Mucosa of gallbladder (tissue), 1 donor: ENCODE results near the gene AKNA. TPM values are rescaled to one million over a fixed set of nuclear protein-coding genes. Genes with fewer than 3 reads are reported as not detected.

Experiments
- DNase-seq: peaks from one replicate; pipeline ENCODE4 v3.0.0-alpha.2; 2020; ENCODE audit warnings: low spot score
- total RNA-seq: library from RNA; stranded (reverse); gene quantifications from one replicate; pipeline ENCODE4 v1.2.1, GENCODE V29; 2021
- donor health status: DM: no; HTN: no; CAD: no.

The AKNA gene
- total RNA-seq, 1 donor from 2014 or later = 41.0 TPM

- no peak for DNase-seq
Observed at GRCh38 chr9:114376586-114377445, 11.0 kb downstream of the AKNA start.

DNA sequence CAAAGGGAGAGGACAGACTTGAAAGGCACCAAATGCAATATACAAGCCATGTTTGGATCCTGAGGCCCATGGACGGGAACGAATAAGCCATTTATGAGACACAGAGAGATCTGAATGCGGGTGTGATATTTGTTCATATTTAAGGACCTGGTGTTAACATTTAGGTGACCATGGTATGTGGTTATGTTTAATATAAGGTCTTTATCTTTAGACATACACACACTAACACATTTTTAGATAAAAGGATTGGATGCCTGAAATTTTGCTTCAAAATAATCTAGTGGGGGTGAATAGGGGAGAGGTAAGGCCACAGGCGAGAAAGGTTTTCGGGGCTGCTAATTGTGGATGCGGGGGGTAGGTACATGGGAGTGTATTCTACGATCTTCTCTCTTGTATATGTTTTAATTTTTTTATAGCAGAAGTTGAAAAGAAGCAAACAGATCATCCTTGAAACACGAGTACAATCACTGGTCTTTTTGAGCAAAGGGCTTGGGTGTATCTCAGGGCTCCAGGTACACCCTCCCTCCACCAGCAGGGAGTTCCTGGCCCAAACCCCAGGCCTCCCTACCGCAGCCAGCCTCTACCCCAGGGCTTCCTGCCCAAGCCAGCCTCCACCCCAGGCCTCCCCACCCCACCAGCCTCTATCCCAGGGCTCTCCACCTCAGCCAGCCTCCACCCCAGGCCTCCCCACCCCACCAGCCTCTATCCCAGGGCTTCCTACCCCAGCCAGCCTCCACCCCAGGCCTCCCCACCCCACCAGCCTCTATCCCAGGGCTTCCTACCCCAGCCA, 12.2 kb downstream of the AKNA start:
- no peak for DNase-seq

- no peak for DNase-seq
Observed at GRCh38 chr9:114374936-114375335, 12.8 kb downstream of the AKNA start.

DNA sequence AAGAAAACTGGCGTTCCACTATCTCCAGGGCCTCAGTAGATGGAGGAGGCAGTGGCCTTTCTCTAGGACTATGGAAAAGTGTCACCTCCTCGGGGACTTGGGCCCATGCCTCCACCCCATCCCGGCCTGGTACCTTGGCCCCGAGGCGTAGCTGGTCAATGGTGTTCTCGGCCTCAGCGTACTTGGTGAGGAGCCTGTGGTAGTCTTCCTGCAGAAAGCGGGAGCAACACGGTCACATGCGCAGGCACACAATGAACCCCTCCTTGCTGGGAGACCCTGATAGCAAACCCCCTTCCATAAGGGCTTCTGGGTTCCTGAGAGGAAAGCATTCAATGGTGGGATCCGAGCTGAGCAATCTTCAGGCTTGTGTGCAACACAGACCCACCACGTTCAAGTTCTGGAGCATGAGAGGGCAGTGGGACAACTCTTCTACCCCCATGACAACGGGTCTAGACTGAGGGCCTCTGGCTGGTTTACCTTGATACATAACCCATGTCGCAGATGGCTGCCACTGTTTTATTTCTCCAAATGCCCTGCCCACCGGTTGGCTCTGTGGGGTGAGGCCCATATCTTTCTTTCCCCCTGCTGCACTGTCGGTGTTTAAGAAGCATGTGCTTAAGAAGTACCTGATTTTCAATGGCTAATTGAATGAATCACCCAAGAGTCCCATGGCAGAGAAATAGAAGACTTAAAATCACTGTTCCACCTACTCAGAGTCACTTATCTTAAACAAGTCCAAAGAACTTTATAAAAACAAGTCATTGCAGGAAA, 13.6 kb downstream of the AKNA start:
- no peak for DNase-seq

- peak; percentile 71 for DNase-seq
Observed at GRCh38 chr9:114372921-114373448, 14.8 kb downstream of the AKNA start.

DNA sequence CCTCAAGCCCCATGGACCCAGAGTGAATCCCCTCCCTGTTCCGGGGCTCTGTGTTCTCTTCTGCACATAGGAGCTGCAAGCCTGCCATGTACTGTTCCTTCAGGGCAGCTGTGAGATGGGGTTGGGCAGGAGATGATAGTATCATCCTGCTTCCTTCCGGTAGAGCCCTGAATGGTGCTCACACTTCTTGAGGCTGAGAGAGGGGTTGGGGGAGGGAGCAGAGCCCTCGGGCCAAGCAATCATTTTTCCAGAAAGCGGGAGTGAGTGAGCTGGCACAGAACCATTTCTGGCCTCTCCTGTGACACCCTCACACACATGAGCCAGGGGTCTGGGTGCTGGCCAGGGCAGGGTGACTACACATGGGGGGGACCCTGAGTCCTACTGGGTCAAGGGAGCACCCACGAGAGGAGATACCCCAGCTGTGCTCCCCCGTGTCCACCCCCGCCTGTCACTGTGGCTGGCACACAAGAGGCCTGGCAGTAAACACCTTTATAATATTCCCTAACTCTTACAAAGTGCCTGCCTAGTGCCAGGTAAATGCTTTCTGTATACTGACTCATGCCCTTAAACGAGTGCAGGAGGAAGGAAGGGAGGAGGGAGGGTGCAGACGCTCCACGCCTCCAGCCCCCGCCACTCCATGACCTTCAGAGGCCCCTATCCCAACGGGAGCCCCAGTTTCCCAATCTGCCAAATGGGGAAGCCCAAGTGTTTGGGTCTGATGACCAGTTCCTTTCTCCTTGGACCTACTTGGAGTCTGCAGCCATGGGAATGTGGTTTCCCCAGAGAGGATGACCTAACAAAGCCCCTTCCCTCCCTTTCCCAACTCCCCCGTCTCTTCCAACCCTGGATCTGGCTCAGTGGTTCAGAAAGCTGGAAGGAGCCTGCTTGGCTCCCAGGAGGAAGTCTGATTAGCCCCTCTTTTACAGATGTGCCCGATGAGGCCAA, 15.5 kb downstream of the AKNA start:
- no peak for DNase-seq

- DNase-seq = no peak
Observed at GRCh38 chr9:114371343-114371944, 16.3 kb downstream of the AKNA start.

DNA sequence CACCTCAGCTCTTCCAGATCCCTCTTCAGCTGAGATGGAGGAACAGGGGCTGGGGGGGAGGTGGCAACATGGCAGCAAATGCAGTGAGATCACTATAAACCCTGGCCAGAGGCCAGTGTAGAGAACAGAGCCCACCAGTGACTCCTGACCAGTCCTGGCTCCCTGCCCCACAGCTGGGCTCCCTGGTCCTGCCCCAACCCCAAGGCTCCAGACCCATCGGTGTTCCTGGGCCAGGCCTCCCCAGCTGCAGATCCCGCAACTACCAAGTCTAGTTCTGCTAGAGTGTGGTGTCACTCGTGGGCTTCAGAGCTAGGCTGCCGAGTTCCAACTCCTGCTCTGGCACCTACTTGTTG, 16.8 kb downstream of the AKNA start:
- no peak for DNase-seq

DNA sequence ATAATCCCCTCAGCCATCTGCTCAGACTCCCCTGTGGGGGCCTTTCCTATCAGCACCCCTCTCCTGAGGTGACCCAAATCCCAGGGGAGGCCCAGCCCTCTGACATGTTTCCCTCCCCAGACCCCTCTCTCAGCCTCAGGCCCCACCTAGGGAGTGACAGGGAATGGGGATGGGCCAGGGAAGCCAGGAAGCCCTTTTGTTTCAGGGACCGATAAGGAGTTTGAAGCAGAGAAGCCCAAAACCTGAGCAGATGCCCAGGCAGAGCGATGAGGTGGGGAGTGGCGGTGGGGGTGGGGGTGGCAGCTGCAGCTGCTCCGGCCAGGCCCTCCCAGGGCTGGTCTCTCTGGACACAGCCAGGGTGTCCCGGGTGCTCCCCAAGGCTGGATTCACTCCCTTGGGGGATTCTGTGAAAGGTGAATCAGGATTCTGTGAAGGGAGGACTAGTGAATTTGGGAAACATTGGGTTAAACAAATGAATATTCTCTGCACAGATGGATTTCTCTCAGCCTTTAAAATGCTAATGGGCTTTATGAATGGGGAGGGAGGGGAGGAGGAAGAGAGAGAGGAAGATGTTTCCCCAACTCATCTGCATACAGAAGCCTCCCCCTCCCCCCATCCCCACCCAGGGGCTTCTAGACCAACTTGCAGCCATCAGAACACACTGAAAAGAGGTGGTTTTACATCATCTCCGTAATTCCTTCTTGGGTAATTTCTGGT, 17.4 kb downstream of the AKNA start:
- DNase-seq = no peak

GRCh38 chr9:114369216-114370130, 18.3 kb downstream of the AKNA start:
- DNase-seq = no peak

GRCh38 chr9:114367772-114368569, 19.8 kb downstream of the AKNA start:
- DNase-seq = no peak

GRCh38 chr9:114367366-114367765, 20.4 kb downstream of the AKNA start:
- DNase-seq = no peak

DNA sequence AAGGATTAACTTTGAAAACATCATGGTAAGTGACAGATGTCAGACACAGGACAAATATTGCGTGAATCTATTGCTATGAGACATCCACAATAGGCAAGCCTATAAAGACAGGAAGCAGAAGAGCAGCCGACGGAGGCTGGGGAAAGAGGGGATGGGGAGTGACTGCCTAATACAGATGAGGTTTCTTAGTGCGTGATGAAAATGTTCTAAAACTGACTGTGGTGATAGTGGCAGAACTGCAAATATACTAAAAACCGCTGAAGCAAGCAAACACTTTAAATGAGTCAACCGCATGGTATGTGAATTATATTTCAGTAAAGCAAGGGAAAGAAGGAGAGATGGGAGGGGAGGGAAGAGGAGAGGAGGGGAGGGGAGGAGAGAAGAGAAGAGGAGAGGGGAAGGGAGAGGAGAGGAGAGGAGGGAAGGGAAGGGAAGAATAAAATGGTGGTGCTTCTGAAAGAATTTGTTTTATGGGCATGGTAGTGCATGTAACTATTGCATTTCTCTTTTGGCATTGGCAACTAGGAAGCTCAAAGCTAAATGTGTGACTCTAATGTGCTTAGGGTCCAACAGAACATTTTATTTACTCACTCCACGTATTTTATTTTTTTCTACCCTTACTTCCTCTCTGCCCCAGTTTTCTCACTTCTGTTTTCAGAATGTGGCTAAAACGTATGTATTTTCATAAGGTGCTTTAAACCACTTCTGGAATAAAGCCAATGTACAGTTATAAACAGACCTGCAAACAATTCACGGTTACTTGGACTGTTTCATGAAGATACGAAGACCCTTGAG, 21.3 kb downstream of the AKNA start:
- peak; percentile 31 for DNase-seq

DNA sequence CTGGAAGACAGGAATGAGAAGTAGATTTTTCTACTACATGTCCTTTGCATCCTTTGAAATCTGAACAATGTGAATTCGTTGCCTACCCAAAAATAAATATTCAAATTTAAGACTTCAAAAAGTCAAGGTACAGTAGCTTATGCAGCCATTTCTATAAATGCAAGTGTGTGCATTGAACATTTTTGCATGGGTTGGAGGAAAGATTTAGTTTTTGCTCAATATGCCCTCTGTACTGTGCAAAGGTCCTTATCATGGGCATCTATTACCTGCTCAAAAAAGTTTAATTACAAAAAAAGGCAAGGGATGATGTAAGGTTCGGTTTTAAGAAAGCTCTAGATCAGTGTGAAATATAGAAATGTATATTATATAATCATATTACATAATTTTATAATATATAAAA, 22.6 kb downstream of the AKNA start:
- DNase-seq = no peak

- DNase-seq = no peak
Observed at GRCh38 chr9:114364134-114365041, 23.4 kb downstream of the AKNA start.

- DNase-seq = no peak
Observed at GRCh38 chr9:114363424-114363823, 24.4 kb downstream of the AKNA start.
